Ascending aorta (tissue), 2 donors: Measurements from ENCODE around the gene MYH7B. TPM values are rescaled to one million over a fixed set of nuclear protein-coding genes. Genes with fewer than 3 reads are reported as not detected.

Source experiments
- DNase-seq, 2 donors: peaks; one replicate each; pipeline ENCODE4 v3.0.0-alpha.2; 2019; ENCODE audit warnings: low spot score in 2 of 2
- H3K27ac ChIP-seq, 2 donors: fragments of 200-600 bp; sonication (generic); one replicate each; pipeline ENCODE4 v1.5.1; 2016 to 2017; ENCODE audit warnings: mild to moderate bottlenecking in 1 of 2
- H3K27me3 ChIP-seq: fragments of 200-600 bp; sonication (generic); one replicate; pipeline ENCODE4 v1.5.1; 2017
- H3K36me3 ChIP-seq, 2 donors: fragments of 200-600 bp; sonication (generic); one replicate each; pipeline ENCODE4 v1.5.1; 2016
- H3K4me1 ChIP-seq, 2 donors: fragments of 200-600 bp; sonication (generic); one replicate each; pipeline ENCODE4 v1.5.1; 2016 to 2017; ENCODE audit warnings: mild to moderate bottlenecking in 1 of 2
- H3K4me3 ChIP-seq, 2 donors: fragments of 200-600 bp; sonication (generic); one replicate each; pipeline ENCODE4 v1.5.1; 2016 to 2017; ENCODE audit warnings: mild to moderate bottlenecking in 1 of 2
- H3K9me3 ChIP-seq, 2 donors: fragments of 200-600 bp; sonication (generic); one replicate each; pipeline ENCODE4 v1.5.1; 2016
- CTCF ChIP-seq, 3 experiments: fragments of 200-600 bp in 2 of 3; fragments of 450-650 bp in 1 of 3; sonication (generic) in 2 of 3; IDR thresholded peaks; one replicate each; pipeline ENCODE4 v1.5.1; 2016 to 2019; ENCODE audit warnings: antibody characterized with exemption in 3 of 3, mild to moderate bottlenecking in 1 of 3, moderate library complexity in 1 of 3
- intact Hi-C: fragments of 100-400 bp; cut with DNase I; formaldehyde crosslinking; loops from one replicate; pipeline ENCODE4 v1.15.1; 2023
- total RNA-seq: library from RNA; depleted of rRNA; stranded (reverse); fragments of >200 nt; gene quantifications from one replicate; pipeline ENCODE4 v1.1.0, GENCODE V29; 2016

The MYH7B gene
- total RNA-seq, 1 donor from 2014 or later = 4.7 TPM

GRCh38 chr20:34986311-34987287 is 30.9 kb downstream of the MYH7B start:
- DNase-seq = no peak
- no peaks in the 10 kb centered on the region for H3K9me3 ChIP-seq
- intact Hi-C loops = no loop called here
- no peak for TF ChIP-seq CTCF (IDR thresholded peaks at IDR 0.05)
- H3K36me3 ChIP-seq = no peaks in the 10 kb centered on the region
- H3K27me3 ChIP-seq = no peaks in the 10 kb centered on the region
- no peak overlapping the region for H3K27ac ChIP-seq
- no peak overlapping the region for H3K4me3 ChIP-seq
- no peaks in the 10 kb centered on the region for H3K4me1 ChIP-seq

- no peak for DNase-seq
- Histone ChIP-seq H3K27me3 (no peaks in the 10 kb centered on the region), H3K9me3 (no peaks in the 10 kb centered on the region), H3K4me3 (no peak overlapping the region), H3K4me1 (no peaks in the 10 kb centered on the region), H3K27ac (no peak overlapping the region), H3K36me3 (no peaks in the 10 kb centered on the region)
- no peak for TF ChIP-seq CTCF (IDR thresholded peaks at IDR 0.05)
- intact Hi-C loops = no loop called here
These were observed 31.9 kb downstream of the MYH7B start for GRCh38 chr20:34987288-34988190.

GRCh38 chr20:34988191-34988540 is 32.5 kb downstream of the MYH7B start:
- no peak overlapping the region for H3K27ac ChIP-seq
- DNase-seq = no peak
- H3K36me3 ChIP-seq = peaks cover 4 to 5% of the 10 kb centered on the region in 2 donors

GRCh38 chr20:34989118-34989517 is 33.5 kb downstream of the MYH7B start:
- Histone ChIP-seq H3K4me3 (no peak overlapping the region), H3K36me3 (peaks cover 13 to 14% of the 10 kb centered on the region in 2 donors), H3K27me3 (no peaks in the 10 kb centered on the region), H3K27ac (no peak overlapping the region), H3K9me3 (no peaks in the 10 kb centered on the region), H3K4me1 (no peaks in the 10 kb centered on the region)
- TF ChIP-seq CTCF (IDR thresholded peaks at IDR 0.05) = no peak
- intact Hi-C loops = no loop called here
- no peak for DNase-seq

More at GRCh38 chr20:34988191-34988540, 32.5 kb downstream of the MYH7B start:
- H3K9me3 ChIP-seq = no peaks in the 10 kb centered on the region
- TF ChIP-seq CTCF (IDR thresholded peaks at IDR 0.05) = no peak
- H3K27me3 ChIP-seq = no peaks in the 10 kb centered on the region
- H3K4me3 ChIP-seq = no peak overlapping the region
- no peaks in the 10 kb centered on the region for H3K4me1 ChIP-seq
- intact Hi-C loops = no loop called here

GRCh38 chr20:34989670-34990069 is 34.0 kb downstream of the MYH7B start:
- Histone ChIP-seq H3K27me3 (no peaks in the 10 kb centered on the region), H3K36me3 (peaks cover 18% of the 10 kb centered on the region in 2 donors), H3K4me3 (no peak overlapping the region), H3K9me3 (no peaks in the 10 kb centered on the region), H3K27ac (no peak overlapping the region), H3K4me1 (no peaks in the 10 kb centered on the region)
- TF ChIP-seq CTCF (IDR thresholded peaks at IDR 0.05) = no peak
- intact Hi-C loops = no loop called here
- no peak for DNase-seq
